ENCODE results near the gene PEAK3.

PEAK3 gene

DNA sequence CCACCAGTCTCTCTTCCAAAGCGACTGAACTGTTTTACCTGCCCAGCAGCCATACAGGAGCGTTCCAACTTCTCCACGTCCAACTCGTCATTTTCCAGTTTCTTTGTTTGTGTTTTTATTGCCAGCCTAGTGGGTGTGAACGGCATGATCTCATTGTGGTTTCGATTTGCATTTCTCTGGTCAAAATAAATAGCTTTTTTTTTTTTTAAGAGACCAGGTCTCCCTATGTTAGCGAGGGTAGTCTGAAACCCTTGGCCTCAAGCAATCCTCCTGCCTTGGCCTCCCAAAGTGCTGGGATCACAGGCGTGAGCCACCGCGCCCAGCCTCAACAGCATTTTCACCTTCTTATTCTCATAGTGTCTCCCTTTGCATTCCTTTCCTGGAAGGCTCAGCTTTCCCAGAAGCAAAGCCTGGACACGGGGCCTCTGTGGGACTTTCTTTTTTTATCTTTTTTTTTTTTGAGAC, 21.6 kb downstream of the PEAK3 start:
- no peak overlapping the region for H3K4me2 ChIP-seq (ENCODE audit: low read length)
- H3K27ac ChIP-seq, result no peak overlapping the region
- H2AFZ ChIP-seq, result no peak overlapping the region
- no peaks in the 10 kb centered on the region for H3K27me3 ChIP-seq (ENCODE audit: control insufficient read depth, insufficient read depth, low read length)
- no peaks in the 10 kb centered on the region for H3K36me3 ChIP-seq (ENCODE audit: control insufficient read depth, insufficient read depth, low read length)
- no peaks in the 10 kb centered on the region for H3K9me3 ChIP-seq (ENCODE audit: control insufficient read depth, low read length)
- no peak overlapping the region for H3K9ac ChIP-seq
- no peak overlapping the region for H3K4me3 ChIP-seq (ENCODE audit: low read depth, low read length)
- TF ChIP-seq, protein P1, sequence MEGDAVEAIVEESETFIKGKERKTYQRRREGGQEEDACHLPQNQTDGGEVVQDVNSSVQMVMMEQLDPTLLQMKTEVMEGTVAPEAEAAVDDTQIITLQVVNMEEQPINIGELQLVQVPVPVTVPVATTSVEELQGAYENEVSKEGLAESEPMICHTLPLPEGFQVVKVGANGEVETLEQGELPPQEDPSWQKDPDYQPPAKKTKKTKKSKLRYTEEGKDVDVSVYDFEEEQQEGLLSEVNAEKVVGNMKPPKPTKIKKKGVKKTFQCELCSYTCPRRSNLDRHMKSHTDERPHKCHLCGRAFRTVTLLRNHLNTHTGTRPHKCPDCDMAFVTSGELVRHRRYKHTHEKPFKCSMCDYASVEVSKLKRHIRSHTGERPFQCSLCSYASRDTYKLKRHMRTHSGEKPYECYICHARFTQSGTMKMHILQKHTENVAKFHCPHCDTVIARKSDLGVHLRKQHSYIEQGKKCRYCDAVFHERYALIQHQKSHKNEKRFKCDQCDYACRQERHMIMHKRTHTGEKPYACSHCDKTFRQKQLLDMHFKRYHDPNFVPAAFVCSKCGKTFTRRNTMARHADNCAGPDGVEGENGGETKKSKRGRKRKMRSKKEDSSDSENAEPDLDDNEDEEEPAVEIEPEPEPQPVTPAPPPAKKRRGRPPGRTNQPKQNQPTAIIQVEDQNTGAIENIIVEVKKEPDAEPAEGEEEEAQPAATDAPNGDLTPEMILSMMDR (IDR thresholded peaks at IDR 0.05), result no peak
- no peaks in the 10 kb centered on the region for H3K79me2 ChIP-seq
- no peaks in the 10 kb centered on the region for H3K4me1 ChIP-seq

DNA sequence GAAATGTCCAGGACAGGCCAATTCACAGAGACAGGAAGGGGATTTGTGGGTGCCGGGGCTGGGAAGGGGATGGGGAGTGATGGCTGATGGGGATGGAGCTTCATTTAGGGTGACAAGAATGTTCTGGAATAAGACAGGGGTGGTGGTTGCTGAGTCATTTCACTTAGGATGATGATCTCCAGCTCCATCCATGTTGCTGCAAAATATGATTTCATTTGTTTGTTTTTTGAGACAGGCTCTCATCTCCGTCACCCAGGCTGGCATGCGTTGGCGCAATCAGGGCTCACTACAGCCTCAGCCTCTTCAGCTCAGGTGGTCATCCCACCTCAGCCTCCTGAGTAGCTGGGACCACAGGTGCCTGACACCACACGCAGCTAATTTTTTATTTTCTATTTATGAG, 22.6 kb downstream of the PEAK3 start:
- no peak overlapping the region for H3K27ac ChIP-seq
- H3K4me1 ChIP-seq, result no peaks in the 10 kb centered on the region
- no peak overlapping the region for H3K9ac ChIP-seq
- no peak overlapping the region for H2AFZ ChIP-seq
- H3K4me3 ChIP-seq (ENCODE audit: low read depth, low read length), result no peak overlapping the region
- TF ChIP-seq, protein P1 (IDR thresholded peaks at IDR 0.05), result no peak
- no peaks in the 10 kb centered on the region for H3K36me3 ChIP-seq (ENCODE audit: control insufficient read depth, insufficient read depth, low read length)
- H3K27me3 ChIP-seq (ENCODE audit: control insufficient read depth, insufficient read depth, low read length), result no peaks in the 10 kb centered on the region
- H3K4me2 ChIP-seq (ENCODE audit: low read length), result no peak overlapping the region
- no peaks in the 10 kb centered on the region for H3K79me2 ChIP-seq
- H3K9me3 ChIP-seq (ENCODE audit: control insufficient read depth, low read length), result no peaks in the 10 kb centered on the region

DNA sequence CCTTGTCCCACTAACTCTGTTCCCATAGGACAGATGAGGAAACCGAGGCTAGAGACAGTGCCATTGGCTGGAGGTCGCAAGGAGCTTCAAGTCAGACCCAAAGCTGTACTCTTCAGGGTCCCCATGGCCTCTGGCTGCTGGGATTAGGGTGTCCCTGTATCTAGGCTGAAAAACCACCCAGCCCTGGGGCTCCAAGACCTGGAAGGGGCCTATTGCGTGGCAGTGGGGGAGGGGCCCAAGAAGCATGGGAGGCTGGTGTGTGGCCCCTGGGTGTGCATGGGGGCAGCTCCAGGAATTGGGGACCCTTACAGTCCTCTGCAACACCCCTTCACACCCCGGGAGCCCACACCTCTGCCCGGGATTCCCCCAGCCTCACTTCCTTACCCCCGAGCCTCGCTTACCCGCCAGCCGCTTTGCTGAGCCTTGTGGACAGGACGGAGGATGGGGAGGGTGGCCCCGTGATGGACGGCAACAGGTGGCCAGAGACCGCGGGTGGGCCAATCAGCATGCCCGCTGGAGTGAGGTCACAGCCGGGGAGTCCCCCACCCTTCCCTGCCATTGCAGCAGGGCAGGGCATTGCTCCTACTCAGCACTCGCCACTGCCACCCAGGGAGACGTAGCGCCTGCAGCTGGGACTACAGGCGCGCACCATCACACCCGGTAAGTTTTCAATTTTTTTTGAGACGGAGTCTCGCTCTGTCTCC, 25.8 kb downstream of the PEAK3 start, which contains the start of gene JSRP1:
JSRP1 (minus strand) TSS at position 436 of the 704 bp plus-strand sequence. CDS start 1,103 bp downstream, outside the sequence.
- no peak within 1 kb of the TSS for H3K4me2 ChIP-seq (ENCODE audit: low read length)
- no peaks in the 10 kb centered on the region for H3K4me1 ChIP-seq
- no peak within 1 kb of the TSS for H3K4me3 ChIP-seq (ENCODE audit: low read depth, low read length)
- H3K79me2 ChIP-seq, result no peaks in the 10 kb centered on the region
- H3K27me3 ChIP-seq (ENCODE audit: control insufficient read depth, insufficient read depth, low read length), result peaks cover 11% of the 10 kb centered on the region
- TF ChIP-seq, protein P1 (IDR thresholded peaks at IDR 0.05), result no peak
- no peak within 1 kb of the TSS for H3K9ac ChIP-seq
- H3K36me3 ChIP-seq (ENCODE audit: control insufficient read depth, insufficient read depth, low read length), result no peaks in the 10 kb centered on the region
- H3K27ac ChIP-seq, result no peak within 1 kb of the TSS
- H2AFZ ChIP-seq, result no peak within 1 kb of the TSS
- no peaks in the 10 kb centered on the region for H3K9me3 ChIP-seq (ENCODE audit: control insufficient read depth, low read length)

DNA sequence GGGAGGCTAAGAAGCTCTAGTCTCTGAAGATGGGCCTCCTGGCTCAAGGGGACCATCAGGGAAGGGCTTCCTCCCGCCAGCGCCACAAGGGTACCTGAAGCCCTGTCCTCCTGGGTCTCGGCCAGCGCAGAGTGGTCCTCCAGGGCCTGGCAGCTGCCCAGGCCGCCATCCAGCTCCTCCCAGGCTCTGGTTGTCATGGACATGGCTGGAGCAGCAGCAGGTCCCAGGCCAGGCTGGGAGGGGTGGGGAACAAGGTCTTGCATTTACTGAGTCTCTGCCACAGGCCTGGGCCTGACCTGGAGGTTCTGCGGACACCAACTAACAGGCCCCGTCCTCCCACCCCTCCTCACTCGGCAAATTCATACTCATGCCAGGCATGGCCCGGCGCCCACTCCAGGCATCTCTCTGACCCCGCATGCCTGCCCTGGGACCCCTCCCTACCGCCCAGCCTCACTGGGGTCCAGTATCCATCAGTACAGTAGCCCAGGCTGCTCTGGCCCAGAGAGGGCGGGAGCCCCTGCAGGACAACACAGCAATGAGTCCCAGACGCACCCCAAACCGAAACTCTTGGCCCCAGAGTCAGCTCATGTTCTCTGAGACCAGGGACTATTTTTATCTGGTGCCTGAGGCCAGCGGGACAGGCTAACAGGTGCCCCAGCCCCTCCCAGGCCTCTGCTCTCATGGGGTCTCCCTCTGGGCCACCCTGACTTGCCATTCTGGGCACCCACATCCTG, 26.7 kb downstream of the PEAK3 start:
- Histone ChIP-seq H3K79me2 (no peaks in the 10 kb centered on the region), H3K27ac (no peak overlapping the region), H3K36me3 (ENCODE audit: control insufficient read depth, insufficient read depth, low read length) (no peaks in the 10 kb centered on the region), H3K27me3 (ENCODE audit: control insufficient read depth, insufficient read depth, low read length) (peaks cover 12% of the 10 kb centered on the region), H3K4me3 (ENCODE audit: low read depth, low read length) (no peak overlapping the region), H3K4me2 (ENCODE audit: low read length) (no peak overlapping the region), H3K9me3 (ENCODE audit: control insufficient read depth, low read length) (no peaks in the 10 kb centered on the region), H2AFZ (no peak overlapping the region), H3K4me1 (no peaks in the 10 kb centered on the region), H3K9ac (no peak overlapping the region)
- TF ChIP-seq, protein P1 (IDR thresholded peaks at IDR 0.05), result no peak
